ENCODE data around the gene RPLP2. TPM values are rescaled to one million over a fixed set of nuclear protein-coding genes. Genes with fewer than 3 reads are reported as not detected.

Gene RPLP2
- total RNA-seq, 2 donors from 2014 or later, result 1,371 to 1,375 TPM

DNA sequence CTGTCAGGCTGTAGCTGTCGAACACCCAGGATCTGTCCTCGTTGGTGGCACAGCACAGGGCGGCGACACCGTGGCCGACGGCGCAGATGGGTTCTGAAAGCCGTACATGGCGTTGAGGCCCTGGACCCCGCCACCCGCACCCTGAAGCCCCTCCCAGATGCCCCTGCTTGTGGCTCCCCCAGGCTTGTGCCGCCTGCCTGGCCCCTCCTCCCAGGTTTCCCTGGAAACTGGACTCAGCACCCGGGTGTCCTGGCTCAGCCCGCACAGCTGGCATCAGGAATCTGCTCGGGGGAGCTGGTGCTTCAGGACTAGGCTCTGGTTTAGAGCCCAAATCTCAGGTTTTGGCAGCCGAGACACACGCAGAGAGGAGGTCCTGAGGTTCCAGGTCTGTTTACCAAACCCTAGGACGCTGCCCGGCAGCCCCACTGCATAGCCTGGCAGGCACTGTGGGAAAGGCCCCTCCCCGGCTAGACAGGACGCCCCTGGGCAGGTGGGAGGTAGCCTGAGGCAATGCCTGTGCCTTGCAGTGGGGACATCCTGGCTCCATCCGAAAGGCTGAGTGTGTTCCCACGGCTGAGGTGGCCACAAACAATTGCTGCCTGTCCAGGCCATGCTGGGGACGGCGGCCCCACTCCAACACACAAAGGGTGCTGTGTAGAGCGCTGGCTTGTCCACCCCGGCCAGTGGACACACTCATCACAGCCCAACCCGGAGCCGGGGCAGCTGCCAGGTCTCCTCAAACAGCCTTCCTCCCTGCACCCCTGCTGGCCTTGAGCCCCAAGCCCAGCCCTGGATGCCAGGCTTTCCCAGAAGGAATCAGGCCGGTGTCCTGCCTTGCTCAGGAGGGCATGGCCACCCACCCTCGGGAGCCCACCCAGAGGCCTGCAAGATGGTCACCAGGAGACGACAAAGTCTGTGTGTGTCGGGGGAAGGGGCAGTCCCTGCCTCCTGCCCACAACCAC lies 37.1 kb upstream of the RPLP2 start:
- ATAC-seq (no peak), DNase-seq (no peak)
- intact Hi-C loops (cut with DNase I), result no loop called here

GRCh38 chr11:773425-773824 lies 36.3 kb upstream of the RPLP2 start:
- intact Hi-C loops (cut with DNase I), result no loop called here
- DNase-seq, result no peak
- ATAC-seq, result no peak

DNA sequence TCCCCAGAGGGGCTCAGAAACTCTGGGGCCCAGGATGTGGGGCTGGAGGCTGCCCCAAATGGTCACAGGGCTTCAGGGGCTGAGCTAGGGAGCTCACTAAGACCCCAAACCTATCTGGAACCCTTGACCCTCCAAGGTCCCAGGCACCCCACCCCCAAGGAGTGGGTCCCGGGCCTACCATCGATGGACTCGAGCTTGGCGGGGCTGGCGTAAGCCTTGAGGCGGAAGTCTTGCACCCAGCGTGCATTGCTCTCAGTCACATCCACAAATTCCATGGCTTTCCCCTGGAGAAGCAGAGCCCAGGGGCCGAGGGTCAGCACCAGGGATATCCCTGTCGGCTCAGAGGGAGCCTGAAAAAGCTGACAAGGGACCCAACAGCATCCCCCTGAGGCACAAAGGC lies 35.9 kb upstream of the RPLP2 start:
- ATAC-seq (no peak), DNase-seq (no peak)
- intact Hi-C loops (cut with DNase I), result no loop called here

DNA sequence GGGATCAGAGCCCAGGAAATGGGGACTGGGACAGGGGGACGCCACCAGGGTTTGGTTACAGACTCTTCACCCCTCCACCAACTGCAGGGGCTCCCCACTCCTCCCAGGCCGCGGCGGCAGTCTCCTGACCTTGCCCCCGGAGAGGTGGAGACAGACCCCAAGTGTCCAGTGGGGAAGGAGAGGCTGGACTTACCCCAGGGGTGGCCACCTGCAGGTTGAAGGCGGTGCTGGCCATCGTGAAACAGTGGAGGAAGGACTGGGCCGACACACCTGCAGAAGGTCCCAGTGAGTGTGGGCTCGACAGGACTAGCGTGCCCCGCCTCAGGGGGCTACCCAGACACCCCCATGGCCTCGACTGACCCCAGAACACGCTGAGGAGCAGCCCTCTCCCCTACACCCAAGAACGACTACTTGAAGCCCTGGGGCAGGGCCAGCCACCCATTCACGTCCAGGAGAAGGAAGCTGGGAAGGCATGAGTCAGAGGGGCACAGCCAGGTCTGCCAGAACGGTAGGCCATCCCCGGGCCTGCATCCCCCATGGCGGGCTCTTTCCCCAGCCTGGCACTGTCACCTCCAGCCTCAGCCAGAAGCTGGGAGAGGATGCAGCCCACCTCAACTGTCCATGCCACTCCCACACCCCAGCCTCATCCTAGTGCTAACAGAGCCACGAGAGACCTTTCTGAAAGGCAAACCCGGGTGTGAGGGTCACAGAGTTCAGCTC lies 34.7 kb upstream of the RPLP2 start:
- intact Hi-C loops (cut with DNase I), result no loop called here
- no peak for ATAC-seq
- DNase-seq, result no peak

DNA sequence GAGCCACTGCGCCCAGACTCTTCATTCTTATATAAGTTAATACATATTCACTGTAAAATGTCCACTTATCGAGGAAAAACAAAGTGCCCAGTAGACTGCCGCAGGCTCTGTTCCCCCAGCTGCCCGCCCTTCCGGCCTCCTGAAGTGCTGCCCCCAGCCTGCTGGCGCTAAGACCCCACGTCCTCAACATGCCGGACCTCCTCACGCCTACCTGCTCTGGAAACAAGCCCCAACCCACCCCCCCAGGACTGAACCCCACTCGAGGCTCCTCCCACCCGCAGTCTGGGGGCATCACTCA lies 33.6 kb upstream of the RPLP2 start:
- ATAC-seq (no peak), DNase-seq (no peak)
- intact Hi-C loops (cut with DNase I), result no loop called here

DNA sequence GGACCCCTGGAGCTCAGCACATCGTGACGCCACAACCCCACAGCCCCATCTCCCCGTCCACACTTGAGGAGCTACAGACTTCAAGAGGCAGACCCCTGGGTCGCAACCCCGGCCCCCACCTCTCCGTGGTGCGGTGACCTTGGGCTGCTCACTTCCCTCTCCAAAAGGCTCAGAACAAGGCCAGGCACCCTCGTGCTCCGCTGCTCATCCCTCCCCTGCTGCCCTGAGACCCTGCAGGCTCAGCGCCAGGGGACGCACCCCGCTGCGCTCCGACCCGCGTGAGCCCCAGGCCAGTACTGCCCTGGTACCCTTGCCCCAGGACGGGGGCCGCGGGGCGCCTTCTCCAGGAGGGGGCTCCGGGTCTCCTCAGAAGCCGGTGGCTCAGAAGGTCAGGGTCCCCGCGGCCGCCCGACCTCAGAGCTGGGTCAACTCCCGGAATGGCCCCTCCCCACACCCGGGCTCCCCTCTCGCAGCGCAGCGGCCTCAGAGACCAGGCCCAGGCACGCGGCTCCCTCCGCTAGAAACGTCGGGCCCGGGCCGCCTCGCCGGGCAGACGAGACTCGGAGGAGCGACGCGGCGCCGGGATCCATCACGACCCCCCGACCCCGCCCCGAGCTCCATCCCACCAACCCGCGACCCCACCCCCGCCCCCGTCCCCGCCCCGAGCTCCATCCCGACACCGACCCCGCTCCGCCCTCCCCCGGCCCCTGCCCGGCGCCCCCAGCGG lies 33.0 kb upstream of the RPLP2 start:
- ATAC-seq (peak; percentile 39 to 47), DNase-seq (no peak)
- intact Hi-C loops (cut with DNase I), result no loop called here

DNA sequence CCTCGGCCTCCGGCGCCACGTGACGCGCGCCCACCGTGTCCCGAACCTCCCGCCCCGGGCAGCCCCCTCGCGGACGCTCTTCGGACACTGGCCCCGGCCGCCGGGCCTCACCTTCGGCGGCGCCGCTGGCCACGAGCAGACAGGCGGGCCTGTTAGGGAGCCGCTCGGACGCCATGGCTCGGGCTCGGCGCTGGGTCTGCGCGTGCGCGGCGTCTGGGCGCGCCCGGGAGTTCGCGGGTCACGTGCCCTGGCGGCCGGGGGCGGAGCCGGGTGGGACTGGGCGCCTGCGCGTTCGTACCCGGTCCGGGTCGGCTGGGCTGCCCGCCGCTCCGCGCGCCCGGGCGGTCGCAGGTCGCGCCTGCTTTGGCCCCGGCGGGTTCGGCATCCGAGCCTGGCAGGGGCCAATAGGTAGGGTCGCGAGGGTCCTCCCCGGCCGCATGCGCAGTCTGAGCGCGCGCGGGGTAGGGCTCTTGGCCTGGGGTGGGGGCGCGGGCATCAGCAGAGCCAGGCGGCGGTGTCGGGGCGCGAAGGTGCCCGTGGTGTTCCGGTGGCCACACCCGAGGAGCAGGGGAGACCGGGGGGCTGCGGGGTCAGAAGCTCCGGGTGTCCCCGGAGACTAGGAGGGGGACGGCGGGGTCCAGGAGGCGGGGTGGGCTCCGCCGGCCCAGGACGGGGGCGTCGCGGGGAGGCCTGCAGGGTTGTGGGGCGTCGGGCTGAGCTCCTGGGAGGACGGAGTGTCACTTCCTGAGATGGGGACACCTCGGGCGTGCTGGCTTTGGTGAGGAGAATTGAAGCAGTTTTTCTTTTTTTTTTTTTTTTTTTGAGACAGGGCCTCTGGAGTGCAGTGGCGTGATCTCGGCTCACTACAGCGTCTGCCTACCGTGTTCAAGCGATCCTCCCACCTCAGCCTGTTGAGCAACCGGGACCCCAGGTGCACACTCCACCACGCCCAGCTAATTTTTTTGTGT lies 32.2 kb upstream of the RPLP2 start, which contains the start of gene GATD1:
Gene GATD1 (minus strand): TSS at position 200 of the 968 bp plus-strand sequence. CDS start 25 bp downstream, at position 175.
- ATAC-seq (peak; percentile 94 to 97), DNase-seq (peak; percentile 94)
- intact Hi-C loops (cut with DNase I), result no loop called here

DNA sequence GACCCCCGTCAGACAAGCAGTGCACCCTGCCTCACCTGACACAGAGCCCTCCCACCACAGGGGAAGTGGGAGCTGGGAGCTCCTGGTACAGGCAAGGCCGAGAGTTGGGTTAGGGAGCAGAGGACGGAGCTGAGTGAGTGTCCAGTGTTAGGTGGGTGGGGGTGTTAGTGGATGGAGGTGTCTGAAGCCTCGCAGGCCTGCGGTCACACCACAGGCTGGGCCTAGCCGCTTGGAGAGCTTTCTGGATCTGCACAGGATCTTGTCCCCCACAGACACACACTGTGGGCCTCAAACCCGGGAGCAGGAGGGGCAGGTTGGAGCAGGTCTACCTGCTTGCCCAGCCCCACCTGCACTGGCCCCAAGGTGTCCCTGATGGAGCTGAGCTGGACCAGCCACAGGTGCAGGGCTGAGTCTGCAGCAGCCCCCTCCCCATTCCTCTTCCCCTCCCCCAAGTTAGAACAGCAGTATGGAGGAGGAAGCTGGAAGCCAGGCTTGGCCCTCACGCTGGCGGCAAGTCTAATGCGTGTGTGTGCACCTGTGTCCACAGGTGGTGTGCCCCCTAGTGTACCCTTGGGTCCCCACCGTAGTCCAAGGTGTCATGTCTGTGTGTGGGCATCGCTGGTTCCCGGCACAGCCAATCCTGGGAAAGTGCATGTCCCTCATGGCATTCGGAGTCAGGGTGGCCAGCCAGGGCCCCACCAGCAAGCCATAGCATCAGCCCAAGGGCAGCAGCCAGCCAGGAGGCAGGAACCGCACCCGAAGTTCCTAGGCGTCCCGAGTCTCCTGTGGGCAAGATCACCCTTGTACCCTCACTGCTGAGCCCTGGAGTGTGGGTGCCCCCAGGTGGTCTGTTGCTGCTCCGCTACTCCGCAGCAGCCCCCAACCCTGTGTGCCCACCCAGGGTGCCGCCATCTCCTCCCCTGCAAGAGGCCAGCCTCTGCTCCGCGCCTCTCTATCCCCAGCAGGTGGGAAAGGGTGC lies 30.5 kb upstream of the RPLP2 start:
- intact Hi-C loops (cut with DNase I), result no loop called here
- DNase-seq (no peak), ATAC-seq (no peak)

- DNase-seq (no peak), ATAC-seq (no peak)
- intact Hi-C loops (cut with DNase I), result no loop called here
Measured at GRCh38 chr11:779955-780532, 29.7 kb upstream of the RPLP2 start.

DNA sequence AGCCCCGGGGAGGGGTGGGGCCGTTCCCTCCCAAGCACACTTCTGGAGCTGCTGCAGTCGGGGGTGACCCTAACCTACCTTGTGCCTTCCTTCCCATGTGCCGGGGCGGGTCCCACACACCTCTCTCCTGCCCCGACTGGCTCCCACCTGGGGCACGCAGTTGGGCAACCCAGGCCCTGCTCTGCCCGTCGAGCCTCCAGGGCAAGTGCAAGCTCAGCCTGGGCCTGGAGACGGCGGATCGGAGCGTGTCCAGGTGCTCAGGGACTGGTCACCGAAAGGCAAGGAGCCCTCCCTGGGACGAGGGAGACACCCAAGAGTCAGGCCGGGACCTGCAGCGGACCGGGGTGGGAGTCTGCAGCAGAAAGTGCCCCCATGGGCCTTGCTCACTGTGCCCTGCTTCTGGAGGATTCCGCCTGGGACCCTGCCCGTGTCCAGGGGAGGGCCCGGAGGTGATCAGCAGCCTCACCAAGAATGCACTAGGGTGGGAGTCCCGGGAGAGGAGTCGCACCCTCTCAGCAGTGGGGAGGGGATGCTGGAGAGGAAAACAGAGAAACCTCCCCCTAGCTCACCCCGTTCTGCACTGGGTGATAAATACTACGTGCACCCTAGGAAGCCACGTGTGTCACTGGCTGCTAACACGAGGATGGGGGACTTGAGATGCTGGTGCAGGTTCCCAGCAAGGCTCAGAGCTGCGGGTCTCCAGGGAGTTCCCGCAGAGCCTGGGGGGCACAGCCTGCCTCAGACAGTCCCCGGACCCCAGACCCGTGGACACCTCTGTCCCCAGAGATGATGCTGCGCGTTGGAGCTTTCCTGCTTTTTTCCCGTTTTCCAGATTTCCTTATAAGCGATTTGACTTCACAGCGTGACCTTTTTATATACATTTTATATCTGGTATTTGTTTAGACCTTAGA lies 27.2 kb upstream of the RPLP2 start:
- intact Hi-C loops (cut with DNase I), result no loop called here
- ATAC-seq, result no peak
- DNase-seq, result no peak

DNA sequence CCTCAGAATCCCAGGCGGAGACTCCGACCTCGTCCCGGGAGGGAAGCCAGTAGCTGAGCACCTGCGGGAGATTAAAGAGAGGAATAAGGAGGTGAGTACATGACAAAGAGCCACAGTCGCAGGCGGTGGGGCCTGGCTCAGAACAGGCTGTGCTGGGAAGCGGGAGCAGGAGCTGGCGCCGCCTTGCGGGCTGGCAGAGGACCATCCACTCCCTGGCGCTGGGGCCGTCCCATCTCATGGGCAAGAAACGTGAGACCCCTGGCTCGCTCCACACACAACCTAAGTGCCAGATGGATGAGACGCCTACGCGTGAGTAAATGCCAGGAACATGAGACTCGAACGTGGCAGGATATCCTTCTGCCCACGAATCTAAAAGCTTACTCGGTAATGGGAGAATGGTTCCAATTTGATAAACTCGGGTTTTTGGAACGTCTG lies 26.2 kb upstream of the RPLP2 start:
- ATAC-seq, result peak; percentile 85 to 90
- intact Hi-C loops (cut with DNase I), result no loop called here
- DNase-seq, result peak; percentile 83

- intact Hi-C loops (cut with DNase I), result no loop called here
- ATAC-seq, result no peak
- no peak for DNase-seq
Measured at GRCh38 chr11:786235-787083, 23.3 kb upstream of the RPLP2 start.

DNA sequence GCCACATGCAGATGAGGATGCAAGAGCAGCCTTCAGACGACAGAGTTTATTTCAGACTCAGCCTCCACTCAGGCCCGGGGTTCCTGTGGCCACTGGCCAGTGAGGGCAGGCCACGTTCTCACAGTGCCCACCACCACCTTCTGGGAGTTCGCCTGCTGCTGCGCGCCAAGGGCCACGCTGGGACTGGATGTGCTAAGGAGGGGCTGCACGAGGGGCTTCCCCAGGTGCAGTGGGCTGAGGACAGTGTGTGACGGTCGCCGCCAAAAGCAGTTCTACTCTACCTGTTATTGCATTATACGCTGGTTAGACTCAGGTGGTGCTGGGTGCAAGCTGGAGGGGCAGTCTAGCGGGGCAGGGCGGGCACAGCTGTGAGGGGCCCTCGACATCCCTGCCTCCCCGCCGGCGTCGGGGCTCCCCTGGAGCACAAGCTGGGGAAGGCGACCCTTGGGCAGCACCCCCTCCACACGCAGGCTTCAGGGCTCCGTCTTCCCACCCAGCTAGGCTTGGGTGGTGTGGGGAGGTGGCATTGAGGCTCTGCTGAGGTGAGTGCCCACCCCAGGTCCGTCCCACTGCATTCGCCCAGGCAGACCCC lies 22.6 kb upstream of the RPLP2 start:
- intact Hi-C loops (cut with DNase I), result no loop called here
- DNase-seq (no peak), ATAC-seq (no peak)

DNA sequence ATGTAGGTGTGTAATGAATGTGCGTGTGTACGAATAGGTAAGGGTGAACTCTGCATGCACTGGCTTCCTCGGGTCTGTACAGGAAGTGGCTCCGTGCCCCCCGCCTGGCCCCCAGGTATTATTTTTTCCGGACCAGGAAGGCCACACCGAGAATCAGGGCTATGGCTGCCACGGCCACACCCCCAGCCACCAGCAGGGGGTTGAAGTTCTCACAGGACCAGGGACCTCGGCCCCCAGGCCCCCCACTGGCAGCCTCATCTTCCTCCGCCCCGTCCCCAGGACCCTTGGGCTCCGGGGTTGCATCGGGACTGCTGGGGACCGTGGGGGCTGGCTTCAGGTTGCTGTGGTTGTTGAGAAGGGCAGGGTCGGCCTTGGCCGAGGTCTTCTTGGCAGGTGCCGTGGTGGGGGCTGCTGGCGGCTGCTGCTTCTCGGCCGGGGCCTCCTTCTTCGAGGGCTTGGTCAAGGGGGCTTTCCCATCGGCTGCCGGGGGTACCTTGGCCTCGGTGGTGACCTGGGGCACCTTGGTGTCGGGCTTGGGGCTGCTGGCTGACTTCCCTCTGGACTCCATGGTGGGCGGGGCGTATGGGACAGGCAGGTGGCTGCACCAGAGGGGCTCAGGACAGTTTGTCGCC lies 21.6 kb upstream of the RPLP2 start:
- intact Hi-C loops (cut with DNase I), result no loop called here
- ATAC-seq (no peak), DNase-seq (no peak)

Measured in left cardiac atrium (tissue), 4 donors.